ENCODE results near the gene VPS9D1.
A peak's percentile ranks its signal among the peaks of the same experiment; 100 is the strongest.

VPS9D1 gene

DNA sequence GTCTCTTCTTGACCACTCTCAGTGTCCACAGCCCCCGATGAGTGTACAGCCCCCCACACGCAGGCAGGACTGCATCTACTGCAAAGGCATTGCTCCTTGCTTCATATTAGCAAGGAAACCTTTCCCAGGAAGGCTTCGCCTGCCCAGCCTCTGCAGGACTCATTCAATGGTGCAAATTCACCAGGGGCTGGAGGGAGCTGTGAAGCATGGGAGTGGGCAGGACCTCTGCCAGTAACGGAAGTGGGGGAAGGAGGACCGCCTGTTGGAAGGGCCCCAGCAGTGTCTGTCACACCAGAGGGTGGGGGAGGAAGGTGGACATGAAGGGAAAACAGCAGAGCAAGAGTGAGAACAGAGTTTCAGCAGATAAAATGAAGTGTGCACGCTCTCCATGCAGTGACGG lies 60.6 kb downstream of the VPS9D1 start:
- no peak overlapping the region for H3K4me3 ChIP-seq (ENCODE audit: low read length)
- no peak overlapping the region for H3K9ac ChIP-seq (ENCODE audit: low read length)
- peaks cover 20% of the 10 kb centered on the region for H3K4me1 ChIP-seq (ENCODE audit: control insufficient read depth, insufficient read depth, low read length)
- no peaks in the 10 kb centered on the region for H3K36me3 ChIP-seq (ENCODE audit: control insufficient read depth, insufficient read depth, low read length)
- H3K27me3 ChIP-seq (ENCODE audit: control insufficient read depth, insufficient read depth, low read length): no peaks in the 10 kb centered on the region
- H3K9me3 ChIP-seq (ENCODE audit: control insufficient read depth, low read length): no peaks in the 10 kb centered on the region

DNA sequence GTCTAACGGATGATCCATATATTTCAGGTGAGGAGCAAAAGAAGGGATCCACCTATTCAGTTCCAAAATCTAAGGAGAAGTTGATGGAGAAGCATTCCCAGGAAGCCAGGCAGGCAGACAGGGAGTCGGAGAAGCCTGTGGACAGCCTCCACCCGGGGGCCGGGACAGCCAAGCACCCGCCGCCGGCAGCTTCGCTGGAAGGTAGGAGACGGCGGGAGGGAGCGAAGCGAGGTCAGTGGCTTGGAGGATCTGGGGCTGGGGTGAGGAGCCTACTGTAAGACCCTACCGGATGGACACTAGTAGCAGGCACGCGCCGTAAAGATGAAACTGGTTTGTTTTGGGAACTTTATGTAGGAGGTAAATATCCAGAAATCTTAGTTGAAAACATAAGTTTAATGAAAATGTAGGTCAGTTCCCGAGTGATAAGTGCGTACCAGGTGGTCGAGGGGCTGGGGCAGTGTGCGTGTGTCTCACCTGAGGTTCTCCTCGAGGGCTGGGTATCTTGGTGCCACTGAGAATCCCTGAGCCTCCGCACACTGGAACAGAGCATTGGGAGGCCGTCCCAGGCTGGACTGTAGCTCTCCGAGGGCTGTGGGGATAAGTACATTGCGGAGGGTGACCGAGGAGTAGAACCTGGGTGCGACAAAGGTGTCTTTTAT lies 62.3 kb downstream of the VPS9D1 start:
- peaks cover 5% of the 10 kb centered on the region for H3K36me3 ChIP-seq (ENCODE audit: control insufficient read depth, insufficient read depth, low read length)
- peak overlapping the region; percentile 94 for H3K9ac ChIP-seq (ENCODE audit: low read length)
- peaks cover 23% of the 10 kb centered on the region for H3K4me1 ChIP-seq (ENCODE audit: control insufficient read depth, insufficient read depth, low read length)
- peak overlapping the region; percentile 85 for H3K4me3 ChIP-seq (ENCODE audit: low read length)
- no peaks in the 10 kb centered on the region for H3K27me3 ChIP-seq (ENCODE audit: control insufficient read depth, insufficient read depth, low read length)
- H3K9me3 ChIP-seq (ENCODE audit: control insufficient read depth, low read length): no peaks in the 10 kb centered on the region

DNA sequence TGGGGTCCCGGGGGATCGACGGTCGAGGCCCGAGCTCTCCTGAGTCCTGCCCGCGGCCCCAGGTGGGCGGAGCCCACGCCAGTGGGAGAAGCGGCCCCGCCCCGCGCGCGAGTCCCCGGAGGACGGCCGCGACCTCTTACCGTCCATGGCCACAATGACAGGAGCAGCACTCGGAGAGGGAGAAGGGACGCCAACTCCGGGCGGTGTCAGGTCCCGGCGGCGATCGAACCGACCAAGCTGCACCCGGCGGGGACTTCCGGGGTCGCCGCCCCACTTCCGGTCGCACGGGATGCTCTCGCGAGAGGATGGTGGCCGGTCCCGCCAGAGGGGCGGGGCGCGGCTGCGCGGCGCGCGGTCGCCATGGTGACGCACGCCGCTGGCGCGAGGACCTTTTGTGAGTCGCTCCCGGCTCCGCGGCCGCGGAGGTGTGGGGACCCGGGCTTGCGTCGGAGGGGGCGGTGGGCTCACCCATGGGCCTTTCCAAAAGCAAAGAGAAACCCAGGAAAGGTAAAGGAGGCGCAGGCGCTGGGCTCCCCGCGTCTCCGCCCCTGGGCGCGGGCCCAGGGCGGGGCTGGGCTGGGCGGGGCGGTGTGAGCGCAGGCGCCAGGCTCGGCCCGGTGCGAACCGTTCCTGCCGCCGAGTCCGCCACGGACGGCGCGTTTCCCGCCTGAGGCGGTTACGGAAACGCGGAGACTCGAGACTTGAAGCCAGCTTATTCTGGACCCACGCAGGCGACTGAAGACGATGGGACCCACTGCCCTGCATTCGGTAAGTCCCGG lies 63.1 kb downstream of the VPS9D1 start, which contains the start of the genes CHMP1A and SPATA33:
Gene CHMP1A (minus strand): TSS at position 267 of the 779 bp plus-strand sequence. CDS start 120 bp downstream, at position 147.
Gene SPATA33 (plus strand): TSS at position 395 of the 779 bp plus-strand sequence. CDS start 76 bp downstream, at position 471.
- peaks cover 23% of the 10 kb centered on the region for H3K4me1 ChIP-seq (ENCODE audit: control insufficient read depth, insufficient read depth, low read length)

More for the DNA sequence above, 63.1 kb downstream of the VPS9D1 start, which contains the start of the genes CHMP1A and SPATA33:
- Histone ChIP-seq H3K9ac (ENCODE audit: low read length) (peak within 1 kb of the TSS; percentile 94), H3K9me3 (ENCODE audit: control insufficient read depth, low read length) (no peaks in the 10 kb centered on the region), H3K4me3 (ENCODE audit: low read length) (peak within 1 kb of the TSS; percentile 85), H3K36me3 (ENCODE audit: control insufficient read depth, insufficient read depth, low read length) (peaks cover 5% of the 10 kb centered on the region), H3K27me3 (ENCODE audit: control insufficient read depth, insufficient read depth, low read length) (no peaks in the 10 kb centered on the region)

All from mucosa of stomach (tissue), 1 donor.